Calu3 (cell line): ENCODE data around the gene WFDC8. TPM values are rescaled to one million over a fixed set of nuclear protein-coding genes. Genes with fewer than 3 reads are reported as not detected.

Experiments
- Bru-seq: library from RNA; stranded (reverse); fragments of 400-500 nt; gene quantifications from one replicate; lab custom pipeline; 2021; lab: Mats Ljungman, UMichigan
- BruChase-seq, 2 experiments: library from RNA; stranded (reverse); fragments of 400-500 nt; gene quantifications; one replicate each; lab custom pipeline; 2021; lab: Mats Ljungman, UMichigan
- BruUV-seq: library from RNA; stranded (reverse); fragments of 400-500 nt; replicated peaks from 2 replicates; lab custom pipeline; 2021; lab: Mats Ljungman, UMichigan
- CTCF ChIA-PET: fragments of 300-600 bp; sonication (Branson Sonifier 250); formaldehyde crosslinking; loops from one replicate; lab custom pipeline; 2022; ENCODE audit warnings: antibody characterized with exemption; lab: Charles Lee
- DNase-seq: peaks from one replicate; pipeline ENCODE4 v3.0.0; 2022
- H3K27ac Mint-ChIP-seq: one replicate; pipeline ENCODE4 v1.8.0; 2022; ENCODE audit warnings: mixed read lengths; ENCODE audit not compliant: unreplicated experiment
- H3K27me3 Mint-ChIP-seq: one replicate; pipeline ENCODE4 v1.8.0; 2022; ENCODE audit warnings: mixed read lengths; ENCODE audit not compliant: unreplicated experiment
- H3K36me3 Mint-ChIP-seq: one replicate; pipeline ENCODE4 v1.8.0; 2022; ENCODE audit warnings: mild to moderate bottlenecking, moderate library complexity, mixed read lengths; ENCODE audit not compliant: insufficient read depth, unreplicated experiment
- H3K4me1 Mint-ChIP-seq: one replicate; pipeline ENCODE4 v1.8.0; 2022; ENCODE audit warnings: mild to moderate bottlenecking, low read depth, mixed read lengths; ENCODE audit not compliant: unreplicated experiment
- H3K4me3 Mint-ChIP-seq: one replicate; pipeline ENCODE4 v1.8.0; 2022; ENCODE audit warnings: mild to moderate bottlenecking, low read depth, moderate library complexity, mixed read lengths; ENCODE audit not compliant: unreplicated experiment
- H3K9me3 Mint-ChIP-seq: one replicate; pipeline ENCODE4 v1.8.0; 2022; ENCODE audit warnings: low read depth, mixed read lengths; ENCODE audit not compliant: unreplicated experiment
- CTCF ChIP-seq: fragments of 200-600 bp; IDR thresholded peaks from one replicate; pipeline ENCODE4 v1.8.0; 2022; ENCODE audit warnings: antibody characterized with exemption; ENCODE audit not compliant: unreplicated experiment
- intact Hi-C: fragments of 100-400 bp; cut with micrococcal nuclease; formaldehyde crosslinking; loops from one replicate; pipeline ENCODE4 v1.10.0; 2022; ENCODE audit not compliant: unreplicated experiment
- long read RNA-seq: library from polyadenylated mRNA; stranded (forward); transcript quantifications from one replicate; pipeline ENCODE4 v2.0.0, GENCODE V29; 2022
- total RNA-seq: library from RNA; stranded (reverse); gene quantifications from 2 replicates; pipeline ENCODE4 v1.2.3, GENCODE V29; 2022

Gene WFDC8
- not detected in 2 replicates for total RNA-seq
- Bru-seq, nascent RNA: not detected
- not detected for BruChase-seq, experiment 1, labeled RNA remaining after a 6-hour chase
- BruChase-seq, experiment 2, labeled RNA remaining after a 2-hour chase: not detected
- long read RNA-seq: 0 reads

GRCh38 chr20:45579184-45579583 is at the start of gene WFDC8:
Gene WFDC8, minus strand, starts transcription at chr20:45579284. Its CDS starts 37 bp downstream, at chr20:45579247.
- H3K4me3 Mint-ChIP-seq: no peak within 1 kb of the TSS
- BruUV-seq: no TSS peak
- CTCF ChIA-PET: interaction anchor here (1.5 kb wide), 1 partner anchor 191 kb away, joined by 4 read pairs; no protein-coding TSS in a partner anchor
- H3K4me1 Mint-ChIP-seq: peaks cover 10% of the 10 kb centered on the region
- H3K9me3 Mint-ChIP-seq: no peaks in the 10 kb centered on the region
- no peaks in the 10 kb centered on the region for H3K36me3 Mint-ChIP-seq
- peaks cover 31% of the 10 kb centered on the region for H3K27me3 Mint-ChIP-seq
- no peak within 1 kb of the TSS for H3K27ac Mint-ChIP-seq
- DNase-seq: no peak
- no peak for TF ChIP-seq CTCF
- intact Hi-C loops: no loop called here

- Mint-ChIP-seq H3K4me1 (peaks cover 4% of the 10 kb centered on the region), H3K9me3 (no peaks in the 10 kb centered on the region), H3K27ac (no peak overlapping the region), H3K4me3 (no peak overlapping the region), H3K27me3 (peaks cover 25% of the 10 kb centered on the region), H3K36me3 (no peaks in the 10 kb centered on the region)
- no peak for DNase-seq
- TF ChIP-seq CTCF: no peak
- intact Hi-C loops: loop anchor here (10.0 kb wide), 2 partner anchors 148 to 172 kb away; no protein-coding TSS in a partner anchor
- BruUV-seq: no TSS peak
- CTCF ChIA-PET: no interaction called here
Observed at GRCh38 chr20:45626540-45626939, 47.5 kb upstream of the WFDC8 start.

- BruUV-seq: no TSS peak
- intact Hi-C loops: loop anchor here (10.0 kb wide), 2 partner anchors 153 to 167 kb away; no protein-coding TSS in a partner anchor
- H3K4me3 Mint-ChIP-seq: no peak overlapping the region
- peaks cover 11% of the 10 kb centered on the region for H3K4me1 Mint-ChIP-seq
- CTCF ChIA-PET: no interaction called here
- peak; percentile 10 for DNase-seq
- peaks cover 2% of the 10 kb centered on the region for H3K9me3 Mint-ChIP-seq
- no peaks in the 10 kb centered on the region for H3K36me3 Mint-ChIP-seq
- H3K27ac Mint-ChIP-seq: no peak overlapping the region
- peaks cover 14% of the 10 kb centered on the region for H3K27me3 Mint-ChIP-seq
- no peak for TF ChIP-seq CTCF
Observed at GRCh38 chr20:45621593-45621992, 42.5 kb upstream of the WFDC8 start.

- Mint-ChIP-seq H3K9me3 (peaks cover 2% of the 10 kb centered on the region), H3K4me1 (peaks cover 11% of the 10 kb centered on the region), H3K36me3 (no peaks in the 10 kb centered on the region), H3K27me3 (peaks cover 45% of the 10 kb centered on the region), H3K27ac (no peak overlapping the region), H3K4me3 (no peak overlapping the region)
- intact Hi-C loops: no loop called here
- CTCF ChIA-PET: interaction anchor here (2.6 kb wide), 1 partner anchor 11 kb away, joined by 13 read pairs; the partner anchor contains the start of gene WFDC10A
- no peak for DNase-seq
- no TSS peak for BruUV-seq
- TF ChIP-seq CTCF: no peak
Observed at GRCh38 chr20:45617591-45617990, 38.5 kb upstream of the WFDC8 start.
